Renal cortical epithelial cell (primary cell): ENCODE measurements around the gene MSI2. TPM values are rescaled to one million over a fixed set of nuclear protein-coding genes. Genes with fewer than 3 reads are reported as not detected.

Source experiments
- DNase-seq: peaks from one replicate; pipeline ENCODE4 v3.0.0-alpha.2; 2011; ENCODE audit warnings: low read depth
- total RNA-seq: library from RNA; depleted of rRNA; stranded (reverse); fragments of >200 nt; gene quantifications from 2 replicates; pipeline ENCODE4 v1.2.3, GENCODE V29; 2014

The MSI2 gene
- total RNA-seq, 1 donor from 2014 or later, result 90.2 TPM

GRCh38 chr17:57634713-57635465 is 378.6 kb downstream of the MSI2 start:
- DNase-seq, result no peak

- DNase-seq, result no peak
These were observed 380.0 kb downstream of the MSI2 start for GRCh38 chr17:57636274-57636673.

GRCh38 chr17:57636985-57637665 is 380.8 kb downstream of the MSI2 start:
- no peak for DNase-seq

- DNase-seq, result no peak
These were observed 381.3 kb downstream of the MSI2 start for GRCh38 chr17:57637666-57638010.

- DNase-seq, result no peak
These were observed 382.0 kb downstream of the MSI2 start for GRCh38 chr17:57638284-57638683.

- DNase-seq, result no peak
These were observed 383.1 kb downstream of the MSI2 start for GRCh38 chr17:57639381-57639780.

GRCh38 chr17:57640079-57640478 is 383.8 kb downstream of the MSI2 start:
- DNase-seq, result no peak

GRCh38 chr17:57641761-57642160 is 385.4 kb downstream of the MSI2 start:
- no peak for DNase-seq

- no peak for DNase-seq
These were observed 386.7 kb downstream of the MSI2 start for GRCh38 chr17:57643062-57643461.

- no peak for DNase-seq
These were observed 388.0 kb downstream of the MSI2 start for GRCh38 chr17:57644326-57644725.

- no peak for DNase-seq
These were observed 389.8 kb downstream of the MSI2 start for GRCh38 chr17:57645950-57646665.

- no peak for DNase-seq
These were observed 392.4 kb downstream of the MSI2 start for GRCh38 chr17:57648720-57649119.

GRCh38 chr17:57649191-57649590 is 392.9 kb downstream of the MSI2 start:
- DNase-seq, result no peak

GRCh38 chr17:57649731-57650484 is 393.6 kb downstream of the MSI2 start:
- peak; percentile 71 for DNase-seq

GRCh38 chr17:57650548-57650947 is 394.2 kb downstream of the MSI2 start:
- no peak for DNase-seq

GRCh38 chr17:57651451-57651850 is 395.1 kb downstream of the MSI2 start:
- DNase-seq, result no peak

- no peak for DNase-seq
These were observed 395.7 kb downstream of the MSI2 start for GRCh38 chr17:57651996-57652395.

- DNase-seq, result no peak
These were observed 396.5 kb downstream of the MSI2 start for GRCh38 chr17:57652811-57653210.

- DNase-seq, result no peak
These were observed 397.0 kb downstream of the MSI2 start for GRCh38 chr17:57653279-57653678.

GRCh38 chr17:57654040-57654775 is 397.9 kb downstream of the MSI2 start:
- no peak for DNase-seq

- DNase-seq, result no peak
These were observed 399.2 kb downstream of the MSI2 start for GRCh38 chr17:57655553-57655952.
